ENCODE results near the gene TAF4B. TPM values are rescaled to one million over a fixed set of nuclear protein-coding genes. Genes with fewer than 3 reads are reported as not detected.

TAF4B gene
- polyA plus RNA-seq, 3 donors = 0.64 to 1.2 (median 0.92) TPM

DNA sequence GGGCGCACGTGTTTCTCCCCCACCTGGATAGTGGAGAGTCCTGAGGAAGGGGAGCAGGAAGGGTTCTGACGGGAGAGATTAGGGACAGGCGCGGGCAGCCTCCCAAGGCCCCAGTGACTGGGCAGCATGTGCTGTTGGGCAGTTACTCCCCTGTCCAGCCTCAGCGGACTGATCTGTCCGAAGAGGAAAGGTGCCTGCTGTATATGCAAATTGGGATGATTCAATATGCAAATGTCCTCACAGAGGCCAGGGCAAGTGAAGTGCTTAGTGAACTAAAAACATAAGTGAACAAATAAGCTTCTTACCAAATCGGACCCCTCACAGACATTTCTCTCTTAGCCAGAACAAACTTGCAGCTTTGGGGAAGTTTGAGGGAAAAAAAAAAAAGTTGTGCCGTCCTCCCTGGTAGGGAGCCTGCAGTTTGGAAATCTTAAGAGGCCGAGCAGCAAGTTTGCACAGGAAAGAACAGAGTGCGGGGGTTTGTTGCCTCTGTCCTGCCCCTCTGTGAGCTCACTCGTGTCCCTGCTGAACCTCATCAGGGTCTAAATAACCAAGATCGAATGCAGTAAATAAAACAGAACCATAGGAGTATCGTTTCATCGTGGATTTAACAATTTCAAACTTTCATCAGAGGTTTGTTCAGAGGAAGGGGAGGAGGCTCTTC, 180.7 kb downstream of the TAF4B start:
- Mint-ChIP-seq H3K4me1 (no peaks in the 10 kb centered on the region), H3K36me3 (no peaks in the 10 kb centered on the region), H3K9me3 (no peaks in the 10 kb centered on the region), H3K27me3 (ENCODE audit: low read depth in 3 of 3) (peaks cover 0 to 2% (median 2%) of the 10 kb centered on the region in 3 donors), H3K4me3 (no peak overlapping the region), H3K27ac (peak overlapping the region in 1 of 7 donors; percentile 50)
- no peak for DNase-seq
- no peak for TF ChIP-seq CTCF (IDR thresholded peaks at IDR 0.05)
- H3K36me3 ChIP-seq (replicated peaks in 1 of 2; ENCODE audit: control insufficient read depth in 1 of 2, insufficient read depth in 2 of 2, low read length in 2 of 2) = no peaks in the 10 kb centered on the region
- no peak overlapping the region for H2AFZ ChIP-seq (ENCODE audit: insufficient read depth, low read depth, low read length, poor library complexity, severe bottlenecking)
- H3K9ac ChIP-seq (ENCODE audit: insufficient read depth, low read length, poor library complexity, severe bottlenecking) = no peak overlapping the region
- no peaks in the 10 kb centered on the region for H4K20me1 ChIP-seq (ENCODE audit: insufficient read depth, low read length)
- intact Hi-C loops (cut with micrococcal nuclease) = no loop called here
- no peak overlapping the region for H3K27ac ChIP-seq (ENCODE audit: low read depth in 1 of 2, low read length in 2 of 2)
- H3K4me2 ChIP-seq (replicated peaks; ENCODE audit: extremely low read depth, low read length, poor library complexity, severe bottlenecking) = no peak overlapping the region
- no peaks in the 10 kb centered on the region for H3K79me2 ChIP-seq (ENCODE audit: insufficient read depth, low read length)
- no peak overlapping the region for H3K4me3 ChIP-seq (replicated peaks in 1 of 3; ENCODE audit: low read depth in 2 of 3, low read length in 3 of 3)
- H3K27me3 ChIP-seq (ENCODE audit: control insufficient read depth in 2 of 2, insufficient read depth in 2 of 2, low read length in 2 of 2) = no peaks in the 10 kb centered on the region
- 82% methylated on average over 9 of the region's 15 CpGs for WGBS (ENCODE audit: insufficient coverage)
- no peaks in the 10 kb centered on the region for H3K4me1 ChIP-seq (ENCODE audit: control insufficient read depth in 1 of 2, insufficient read depth in 2 of 2, low read length in 2 of 2)
- no peaks in the 10 kb centered on the region for H3K9me3 ChIP-seq (replicated peaks in 1 of 2; ENCODE audit: control insufficient read depth in 1 of 2, insufficient read depth in 1 of 2, low read length in 2 of 2)

- no peaks in the 10 kb centered on the region for H3K36me3 ChIP-seq (replicated peaks in 1 of 2; ENCODE audit: control insufficient read depth in 1 of 2, insufficient read depth in 2 of 2, low read length in 2 of 2)
- DNase-seq = no peak
- no peak overlapping the region for H3K9ac ChIP-seq (ENCODE audit: insufficient read depth, low read length, poor library complexity, severe bottlenecking)
- no peak overlapping the region for H3K4me2 ChIP-seq (replicated peaks; ENCODE audit: extremely low read depth, low read length, poor library complexity, severe bottlenecking)
- H3K79me2 ChIP-seq (ENCODE audit: insufficient read depth, low read length) = no peaks in the 10 kb centered on the region
- H4K20me1 ChIP-seq (ENCODE audit: insufficient read depth, low read length) = no peaks in the 10 kb centered on the region
- H3K9me3 ChIP-seq (replicated peaks in 1 of 2; ENCODE audit: control insufficient read depth in 1 of 2, insufficient read depth in 1 of 2, low read length in 2 of 2) = no peaks in the 10 kb centered on the region
- H2AFZ ChIP-seq (ENCODE audit: insufficient read depth, low read depth, low read length, poor library complexity, severe bottlenecking) = no peak overlapping the region
- no peaks in the 10 kb centered on the region for H3K4me1 ChIP-seq (ENCODE audit: control insufficient read depth in 1 of 2, insufficient read depth in 2 of 2, low read length in 2 of 2)
- intact Hi-C loops (cut with micrococcal nuclease) = no loop called here
- H3K27me3 Mint-ChIP-seq (ENCODE audit: low read depth in 3 of 3) = peaks cover 0 to 2% (median 2%) of the 10 kb centered on the region in 3 donors
- no peaks in the 10 kb centered on the region for H3K4me1 Mint-ChIP-seq
- H3K27ac ChIP-seq (ENCODE audit: low read depth in 1 of 2, low read length in 2 of 2) = no peak overlapping the region
- no peak overlapping the region for H3K4me3 ChIP-seq (replicated peaks in 1 of 3; ENCODE audit: low read depth in 2 of 3, low read length in 3 of 3)
- H3K36me3 Mint-ChIP-seq = no peaks in the 10 kb centered on the region
- no peak overlapping the region for H3K4me3 Mint-ChIP-seq
- H3K27me3 ChIP-seq (ENCODE audit: control insufficient read depth in 2 of 2, insufficient read depth in 2 of 2, low read length in 2 of 2) = no peaks in the 10 kb centered on the region
- no peak overlapping the region for H3K27ac Mint-ChIP-seq
- WGBS (ENCODE audit: insufficient coverage) = 96% methylated on average over 8 of the region's 16 CpGs
- TF ChIP-seq CTCF (IDR thresholded peaks at IDR 0.05) = no peak
- H3K9me3 Mint-ChIP-seq = no peaks in the 10 kb centered on the region
Measured at GRCh38 chr18:26407736-26408601, 181.7 kb downstream of the TAF4B start.
